ENCODE measurements around the gene TRMO. TPM values are rescaled to one million over a fixed set of nuclear protein-coding genes. Genes with fewer than 3 reads are reported as not detected.

TRMO gene
- total RNA-seq, 2 donors from 2014 or later = 44.8 to 45.2 TPM

DNA sequence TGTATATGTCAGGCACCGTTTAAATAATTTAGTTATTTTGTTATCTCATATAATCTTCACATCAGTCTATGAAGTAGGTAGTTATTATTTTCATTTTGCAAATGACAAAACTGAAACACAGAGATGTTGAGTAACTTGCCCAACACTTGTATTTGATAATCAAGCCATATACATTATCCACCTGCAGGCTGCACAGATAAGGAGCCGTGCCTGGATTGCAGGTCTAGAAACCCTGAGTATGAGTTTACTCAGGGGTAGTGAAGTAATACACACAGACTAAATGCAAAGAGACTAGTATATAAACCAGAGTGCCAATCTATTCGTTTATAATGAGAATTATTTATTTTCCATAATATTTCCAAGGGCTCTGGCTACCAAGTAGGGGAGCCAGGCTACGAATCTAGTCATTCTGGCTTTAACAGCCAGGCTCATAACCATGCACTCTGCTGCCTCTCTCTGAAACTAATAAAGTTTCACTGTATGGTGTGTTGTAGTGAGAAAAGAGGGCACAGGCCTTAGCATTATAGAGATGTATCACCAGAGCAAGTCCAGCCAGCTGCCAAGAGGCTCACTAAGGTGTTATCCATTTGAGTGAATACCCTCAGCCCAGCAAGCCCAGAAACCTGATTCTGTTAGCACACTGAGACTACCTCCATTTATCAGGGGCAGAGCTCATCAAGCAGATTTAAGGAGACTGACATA, 11.1 kb upstream of the TRMO start:
- no peak overlapping the region for H3K4me3 ChIP-seq
- WGBS = 77% methylated on average over 4 of the region's 4 CpGs
- no peak for TF ChIP-seq POLR2A (IDR thresholded peaks at IDR 0.05)
- TF ChIP-seq POLR2AphosphoS5 (IDR thresholded peaks at IDR 0.05) = no peak
- no peak for TF ChIP-seq CTCF (IDR thresholded peaks at IDR 0.05)
- no peaks in the 10 kb centered on the region for H3K27me3 ChIP-seq (replicated peaks; ENCODE audit: insufficient read depth)
- no peak overlapping the region for H3K27ac ChIP-seq
- H3K9me3 ChIP-seq = no peaks in the 10 kb centered on the region
- intact Hi-C loops (cut with DNase I) = no loop called here
- H3K4me1 ChIP-seq (replicated peaks) = no peaks in the 10 kb centered on the region
- no peaks in the 10 kb centered on the region for H3K36me3 ChIP-seq
- no peak for DNase-seq (ENCODE audit: low spot score)

DNA sequence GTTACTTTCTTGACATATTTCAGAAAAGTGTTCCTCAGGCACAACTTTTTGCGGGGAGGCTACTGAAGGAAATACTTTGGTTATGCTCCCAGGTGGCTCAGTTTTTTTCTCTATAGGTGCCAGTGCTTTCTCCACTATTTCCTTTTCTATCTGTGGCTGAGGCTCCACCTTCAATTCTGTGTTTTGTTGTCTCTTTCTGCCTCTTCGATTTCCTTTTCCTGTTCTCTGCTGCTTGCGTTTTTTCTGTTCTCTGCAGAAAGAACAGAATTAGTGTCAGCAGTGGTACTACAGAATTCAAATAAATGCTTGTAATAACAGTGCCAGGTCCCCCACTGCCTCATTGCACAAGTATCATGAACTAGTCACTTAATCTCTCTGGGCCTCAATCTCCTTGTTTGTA, 8.7 kb upstream of the TRMO start:
- no peak for TF ChIP-seq POLR2AphosphoS5 (IDR thresholded peaks at IDR 0.05)
- no peak for TF ChIP-seq CTCF (IDR thresholded peaks at IDR 0.05)
- no peak for TF ChIP-seq POLR2A (IDR thresholded peaks at IDR 0.05)
- 65% methylated on average over 3 of the region's 3 CpGs for WGBS
- intact Hi-C loops (cut with DNase I) = no loop called here
- no peaks in the 10 kb centered on the region for H3K9me3 ChIP-seq
- no peak for DNase-seq (ENCODE audit: low spot score)
- H3K36me3 ChIP-seq = no peaks in the 10 kb centered on the region
- H3K4me1 ChIP-seq (replicated peaks) = no peaks in the 10 kb centered on the region
- no peak overlapping the region for H3K27ac ChIP-seq
- H3K4me3 ChIP-seq = no peak overlapping the region
- H3K27me3 ChIP-seq (replicated peaks; ENCODE audit: insufficient read depth) = no peaks in the 10 kb centered on the region

DNA sequence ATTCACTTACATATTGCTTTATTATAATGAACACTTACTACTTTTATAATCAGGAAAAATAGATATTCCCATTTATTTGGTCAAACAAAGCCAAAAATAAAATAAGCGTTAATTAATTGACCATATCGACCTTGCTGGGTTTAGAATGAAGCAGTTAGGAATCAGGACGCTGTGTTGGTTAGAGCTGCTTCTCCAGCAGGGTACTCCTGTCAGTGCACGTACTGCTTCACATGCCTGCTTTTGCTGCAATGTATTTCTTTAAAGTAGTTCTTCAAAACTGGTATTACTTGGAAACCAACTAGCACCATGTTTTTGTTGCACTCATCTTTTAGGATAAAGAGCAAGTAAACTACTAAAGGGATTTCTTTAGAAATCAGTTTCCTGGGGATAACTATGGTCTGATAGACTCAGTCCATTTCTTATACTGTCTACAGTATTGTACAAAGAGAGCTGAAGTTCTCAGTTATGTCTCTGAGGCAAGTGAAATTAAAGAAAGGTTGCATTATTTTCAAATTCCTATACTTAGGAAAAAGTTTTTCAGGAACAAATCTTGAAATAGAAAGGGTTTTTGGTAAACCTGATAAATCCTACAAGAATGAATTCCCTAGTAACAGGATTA, 6.8 kb upstream of the TRMO start:
- TF ChIP-seq POLR2AphosphoS5 (IDR thresholded peaks at IDR 0.05) = no peak
- TF ChIP-seq CTCF (IDR thresholded peaks at IDR 0.05) = no peak
- TF ChIP-seq POLR2A (IDR thresholded peaks at IDR 0.05) = no peak
- intact Hi-C loops (cut with DNase I) = no loop called here
- H3K4me3 ChIP-seq = no peak overlapping the region
- 61% methylated on average over 4 of the region's 4 CpGs for WGBS
- no peaks in the 10 kb centered on the region for H3K27me3 ChIP-seq (replicated peaks; ENCODE audit: insufficient read depth)
- no peaks in the 10 kb centered on the region for H3K9me3 ChIP-seq
- DNase-seq (ENCODE audit: low spot score) = no peak
- H3K36me3 ChIP-seq = no peaks in the 10 kb centered on the region
- H3K27ac ChIP-seq = no peak overlapping the region
- no peaks in the 10 kb centered on the region for H3K4me1 ChIP-seq (replicated peaks)

GRCh38 chr9:97925497-97926334, 3.4 kb upstream of the TRMO start:
- DNase-seq (ENCODE audit: low spot score) = no peak
- 67% methylated on average over 5 of the region's 5 CpGs for WGBS
- no peak for TF ChIP-seq CTCF (IDR thresholded peaks at IDR 0.05)
- TF ChIP-seq POLR2A (IDR thresholded peaks at IDR 0.05) = no peak
- TF ChIP-seq POLR2AphosphoS5 (IDR thresholded peaks at IDR 0.05) = no peak
- Histone ChIP-seq H3K27me3 (replicated peaks; ENCODE audit: insufficient read depth) (no peaks in the 10 kb centered on the region), H3K9me3 (no peaks in the 10 kb centered on the region), H3K27ac (no peak overlapping the region), H3K4me3 (no peak overlapping the region), H3K4me1 (replicated peaks) (no peaks in the 10 kb centered on the region), H3K36me3 (no peaks in the 10 kb centered on the region)
- intact Hi-C loops (cut with DNase I) = no loop called here
